ENCODE results near the gene USP9Y.

DNA sequence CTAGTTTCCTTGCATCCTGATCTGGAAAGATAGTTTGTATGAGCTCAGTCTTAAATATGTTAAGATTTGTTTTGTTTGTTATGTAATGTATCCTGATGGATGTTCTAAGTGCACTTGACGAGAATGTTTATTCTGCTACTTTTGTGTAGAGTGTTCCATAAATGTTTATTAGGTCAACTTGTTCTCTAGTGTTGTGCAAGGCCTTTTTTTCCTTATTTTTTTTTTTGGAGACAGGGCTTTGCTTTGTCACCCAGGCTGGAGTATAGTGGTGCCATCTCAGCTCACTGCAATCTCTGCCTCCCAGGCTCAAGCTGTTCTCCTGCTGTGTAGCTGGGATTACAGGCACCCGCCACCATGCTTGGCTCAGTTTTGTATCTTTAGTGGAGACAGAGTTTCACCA is 28.7 kb downstream of the USP9Y start:
- TF ChIP-seq, protein P1, sequence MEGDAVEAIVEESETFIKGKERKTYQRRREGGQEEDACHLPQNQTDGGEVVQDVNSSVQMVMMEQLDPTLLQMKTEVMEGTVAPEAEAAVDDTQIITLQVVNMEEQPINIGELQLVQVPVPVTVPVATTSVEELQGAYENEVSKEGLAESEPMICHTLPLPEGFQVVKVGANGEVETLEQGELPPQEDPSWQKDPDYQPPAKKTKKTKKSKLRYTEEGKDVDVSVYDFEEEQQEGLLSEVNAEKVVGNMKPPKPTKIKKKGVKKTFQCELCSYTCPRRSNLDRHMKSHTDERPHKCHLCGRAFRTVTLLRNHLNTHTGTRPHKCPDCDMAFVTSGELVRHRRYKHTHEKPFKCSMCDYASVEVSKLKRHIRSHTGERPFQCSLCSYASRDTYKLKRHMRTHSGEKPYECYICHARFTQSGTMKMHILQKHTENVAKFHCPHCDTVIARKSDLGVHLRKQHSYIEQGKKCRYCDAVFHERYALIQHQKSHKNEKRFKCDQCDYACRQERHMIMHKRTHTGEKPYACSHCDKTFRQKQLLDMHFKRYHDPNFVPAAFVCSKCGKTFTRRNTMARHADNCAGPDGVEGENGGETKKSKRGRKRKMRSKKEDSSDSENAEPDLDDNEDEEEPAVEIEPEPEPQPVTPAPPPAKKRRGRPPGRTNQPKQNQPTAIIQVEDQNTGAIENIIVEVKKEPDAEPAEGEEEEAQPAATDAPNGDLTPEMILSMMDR (IDR thresholded peaks at IDR 0.05 in 8 of 11, conservative IDR thresholded peaks at IDR 0.05 in 3 of 11) = no peak
- no peak for TF ChIP-seq POLR2AphosphoS5 (IDR thresholded peaks at IDR 0.05)
- no peak for TF ChIP-seq POLR2A (IDR thresholded peaks at IDR 0.05)

All from spleen (tissue), 7 donors.